Measurements from ENCODE around the gene SPATA17. TPM values are rescaled to one million over a fixed set of nuclear protein-coding genes. Genes with fewer than 3 reads are reported as not detected.

The SPATA17 gene
- polyA plus RNA-seq, 1 donor from 2014 or later: 3.1 TPM

GRCh38 chr1:217881607-217882332 lies 250.6 kb downstream of the SPATA17 start:
- no peak overlapping the region for H2AFZ ChIP-seq (ENCODE audit: low read depth, low read length)

GRCh38 chr1:217885181-217885580 lies 254.0 kb downstream of the SPATA17 start:
- Histone ChIP-seq H3K9me3 (ENCODE audit: low read length) (no peaks in the 10 kb centered on the region), H2AFZ (ENCODE audit: low read depth, low read length) (no peak overlapping the region), H3K27ac (ENCODE audit: low read length) (no peak overlapping the region)

More at GRCh38 chr1:217881607-217882332, 250.6 kb downstream of the SPATA17 start:
- H3K4me2 ChIP-seq (ENCODE audit: low read length): no peak overlapping the region
- no peaks in the 10 kb centered on the region for H3K9me2 ChIP-seq (ENCODE audit: insufficient read depth, low read length)
- no peak overlapping the region for H3K4me3 ChIP-seq (ENCODE audit: low read length)
- H4K20me1 ChIP-seq (ENCODE audit: insufficient read depth): no peaks in the 10 kb centered on the region
- no peak overlapping the region for H3K9ac ChIP-seq (ENCODE audit: low read length)
- H3K27ac ChIP-seq (ENCODE audit: low read length): no peak overlapping the region
- H3K27me3 ChIP-seq (ENCODE audit: insufficient read depth, low read depth, low read length): no peaks in the 10 kb centered on the region
- H3K79me2 ChIP-seq (replicated peaks; ENCODE audit: insufficient read depth, low read length): no peaks in the 10 kb centered on the region
- no peaks in the 10 kb centered on the region for H3K9me3 ChIP-seq (ENCODE audit: low read length)
- TF ChIP-seq RAD21 (conservative IDR thresholded peaks at IDR 0.05): no peak
- TF ChIP-seq TAF1 (IDR thresholded peaks at IDR 0.05; ENCODE audit: low read depth): no peak
- TF ChIP-seq SMC3 (conservative IDR thresholded peaks at IDR 0.05; ENCODE audit: poor library complexity): no peak
- TF ChIP-seq EP300 (conservative IDR thresholded peaks at IDR 0.05; ENCODE audit: poor library complexity, severe bottlenecking): no peak
- no peak for TF ChIP-seq POLR2AphosphoS5 (IDR thresholded peaks at IDR 0.05)
- TF ChIP-seq MXI1 (conservative IDR thresholded peaks at IDR 0.05; ENCODE audit: poor library complexity, severe bottlenecking): no peak
- H3F3A ChIP-seq (ENCODE audit: insufficient read depth, low read length, poor library complexity, severe bottlenecking): no peaks in the 10 kb centered on the region
- no peaks in the 10 kb centered on the region for H3K36me3 ChIP-seq (ENCODE audit: insufficient read depth, low read length)

More at GRCh38 chr1:217885181-217885580, 254.0 kb downstream of the SPATA17 start:
- no peak overlapping the region for H3K4me3 ChIP-seq (ENCODE audit: low read length)
- no peaks in the 10 kb centered on the region for H3K9me2 ChIP-seq (ENCODE audit: insufficient read depth, low read length)
- H3K4me2 ChIP-seq (ENCODE audit: low read length): no peak overlapping the region
- no peaks in the 10 kb centered on the region for H3K79me2 ChIP-seq (replicated peaks; ENCODE audit: insufficient read depth, low read length)
- no peaks in the 10 kb centered on the region for H3K27me3 ChIP-seq (ENCODE audit: insufficient read depth, low read depth, low read length)
- H3F3A ChIP-seq (ENCODE audit: insufficient read depth, low read length, poor library complexity, severe bottlenecking): no peaks in the 10 kb centered on the region
- no peak overlapping the region for H3K9ac ChIP-seq (ENCODE audit: low read length)
- no peaks in the 10 kb centered on the region for H3K36me3 ChIP-seq (ENCODE audit: insufficient read depth, low read length)
- no peak for TF ChIP-seq SMC3 (conservative IDR thresholded peaks at IDR 0.05; ENCODE audit: poor library complexity)
- TF ChIP-seq MXI1 (conservative IDR thresholded peaks at IDR 0.05; ENCODE audit: poor library complexity, severe bottlenecking): no peak
- TF ChIP-seq TAF1 (IDR thresholded peaks at IDR 0.05; ENCODE audit: low read depth): no peak
- no peak for TF ChIP-seq RAD21 (conservative IDR thresholded peaks at IDR 0.05)
- no peak for TF ChIP-seq CTCF (IDR thresholded peaks at IDR 0.05; ENCODE audit: poor library complexity, severe bottlenecking)
- TF ChIP-seq EP300 (conservative IDR thresholded peaks at IDR 0.05; ENCODE audit: poor library complexity, severe bottlenecking): no peak
- TF ChIP-seq REST (IDR thresholded peaks at IDR 0.05; ENCODE audit: borderline replicate concordance): no peak
- no peak for TF ChIP-seq POLR2AphosphoS5 (IDR thresholded peaks at IDR 0.05)
- H4K20me1 ChIP-seq (ENCODE audit: insufficient read depth): no peaks in the 10 kb centered on the region

Data from neural cell (in vitro differentiated cells).